HepG2 (cell line): ENCODE measurements around the gene CTTNBP2NL. TPM values are rescaled to one million over a fixed set of nuclear protein-coding genes. Genes with fewer than 3 reads are reported as not detected.

Experiments used
- CCDC6 ChIP-seq: sonication (generic); formaldehyde crosslinking; IDR thresholded peaks from 2 replicates; pipeline ENCODE4 v1.8.1; 2022; ENCODE audit warnings: mild to moderate bottlenecking, missing genetic modification reagents, moderate library complexity
- GABPB1 ChIP-seq: IDR thresholded peaks from 2 replicates; pipeline ENCODE4 v1.6.1; 2016; ENCODE audit warnings: mild to moderate bottlenecking, missing genetic modification reagents, moderate library complexity, missing compliant biosample characterization
- KAT8 ChIP-seq: IDR thresholded peaks from 2 replicates; pipeline ENCODE4 v1.6.1; 2016; ENCODE audit warnings: missing genetic modification reagents, missing compliant biosample characterization
- SATB2 ChIP-seq: sonication (generic); formaldehyde crosslinking; IDR thresholded peaks from 2 replicates; pipeline ENCODE4 v1.5.0; 2020; ENCODE audit warnings: missing genetic modification reagents
- SOX13 ChIP-seq, 3 experiments: fragments of 450-650 bp in 1 of 3; sonication (generic) in 1 of 3; formaldehyde crosslinking in 1 of 3; IDR thresholded peaks in 2 of 3; conservative IDR thresholded peaks in 1 of 3; 2 replicates each; pipeline versions ENCODE4 v1.5.0 to v1.6.1; 2016 to 2020; ENCODE audit warnings: antibody characterized with exemption in 1 of 3, mild to moderate bottlenecking in 1 of 3, missing compliant biosample characterization in 1 of 3, missing genetic modification reagents in 1 of 3, moderate library complexity in 1 of 3
- TFDP1 ChIP-seq: IDR thresholded peaks from 2 replicates; pipeline ENCODE4 v1.6.1; 2016; ENCODE audit warnings: missing compliant biosample characterization, missing genetic modification reagents, borderline replicate concordance
- TRIM22 ChIP-seq: fragments of 450-650 bp; IDR thresholded peaks from 2 replicates; pipeline ENCODE4 v1.6.1; 2017
- ZBTB1 ChIP-seq: sonication (generic); formaldehyde crosslinking; IDR thresholded peaks from 2 replicates; pipeline ENCODE4 v1.4.0; 2020; ENCODE audit warnings: missing genetic modification reagents, borderline replicate concordance
- ZBTB37 ChIP-seq: sonication (generic); formaldehyde crosslinking; IDR thresholded peaks from 2 replicates; pipeline ENCODE4 v1.4.0; 2020; ENCODE audit warnings: mild to moderate bottlenecking, missing genetic modification reagents
- ZGPAT ChIP-seq: IDR thresholded peaks from 2 replicates; pipeline ENCODE4 v1.6.1; 2016; ENCODE audit warnings: mild to moderate bottlenecking
- ZNF235 ChIP-seq: sonication (generic); formaldehyde crosslinking; IDR thresholded peaks from 2 replicates; pipeline ENCODE4 v1.8.1; 2023; ENCODE audit warnings: mild to moderate bottlenecking, missing genetic modification reagents, borderline replicate concordance
- ZNF484 ChIP-seq: sonication (generic); formaldehyde crosslinking; IDR thresholded peaks from 2 replicates; pipeline ENCODE4 v1.5.1; 2020; ENCODE audit warnings: mild to moderate bottlenecking, low read depth, missing genetic modification reagents, borderline replicate concordance
- ZNF589 ChIP-seq: sonication (generic); formaldehyde crosslinking; conservative IDR thresholded peaks from 2 replicates; pipeline ENCODE4 v1.8.0; 2022; ENCODE audit warnings: mild to moderate bottlenecking, moderate library complexity, missing genetic modification reagents
- ZNF598 ChIP-seq: sonication (generic); formaldehyde crosslinking; IDR thresholded peaks from 2 replicates; pipeline ENCODE4 v1.5.1; 2020; ENCODE audit warnings: mild to moderate bottlenecking, missing genetic modification reagents, borderline replicate concordance
- polyA plus RNA-seq, 8 experiments: library from polyadenylated mRNA; depleted of rRNA in 3 of 8; stranded (reverse) in 7 of 8; unstranded in 1 of 8; fragments of >200 nt; fragmentation: Illumina TruSeq in 4 of 8; extraction: Trizol in 4 of 8; gene quantifications; 2 replicates each; pipeline versions ENCODE4 v1.2.1 to v1.2.3, GENCODE V29; 2011 to 2016; ENCODE audit warnings: low read depth in 4 of 8, missing spikeins in 1 of 8, mixed read lengths in 1 of 8; ENCODE audit not compliant: insufficient read depth in 1 of 8
- total RNA-seq, 5 experiments: library from RNA; depleted of rRNA; stranded (reverse); fragments of >200 nt; fragmentation: Illumina TruSeq; extraction: Trizol; gene quantifications; 2 replicates each; pipeline ENCODE4 v1.2.3, GENCODE V29; 2016; ENCODE audit warnings: low read depth in 1 of 5
- TF ChIP-seq, protein P1 (sequence below): sonication (generic); formaldehyde crosslinking; IDR thresholded peaks from 2 replicates; pipeline ENCODE4 v1.4.0; 2020; ENCODE audit warnings: mild to moderate bottlenecking, missing genetic modification reagents
- TF ChIP-seq, protein P2 (sequence below): sonication (generic); formaldehyde crosslinking; IDR thresholded peaks from 2 replicates; pipeline ENCODE4 v1.8.0; 2022; ENCODE audit warnings: low read depth, missing genetic modification reagents
- TF ChIP-seq, protein P3 (sequence below): sonication (generic); formaldehyde crosslinking; IDR thresholded peaks from 2 replicates; pipeline ENCODE4 v1.5.1; 2020; ENCODE audit warnings: missing genetic modification reagents, mild to moderate bottlenecking, borderline replicate concordance

CTTNBP2NL gene
- total and polyA plus RNA-seq, 2 of the 13 experiments (the other 11 are each of a cell fraction or from before 2014, with no cell fraction given), result 2.1 to 4.1 TPM

DNA sequence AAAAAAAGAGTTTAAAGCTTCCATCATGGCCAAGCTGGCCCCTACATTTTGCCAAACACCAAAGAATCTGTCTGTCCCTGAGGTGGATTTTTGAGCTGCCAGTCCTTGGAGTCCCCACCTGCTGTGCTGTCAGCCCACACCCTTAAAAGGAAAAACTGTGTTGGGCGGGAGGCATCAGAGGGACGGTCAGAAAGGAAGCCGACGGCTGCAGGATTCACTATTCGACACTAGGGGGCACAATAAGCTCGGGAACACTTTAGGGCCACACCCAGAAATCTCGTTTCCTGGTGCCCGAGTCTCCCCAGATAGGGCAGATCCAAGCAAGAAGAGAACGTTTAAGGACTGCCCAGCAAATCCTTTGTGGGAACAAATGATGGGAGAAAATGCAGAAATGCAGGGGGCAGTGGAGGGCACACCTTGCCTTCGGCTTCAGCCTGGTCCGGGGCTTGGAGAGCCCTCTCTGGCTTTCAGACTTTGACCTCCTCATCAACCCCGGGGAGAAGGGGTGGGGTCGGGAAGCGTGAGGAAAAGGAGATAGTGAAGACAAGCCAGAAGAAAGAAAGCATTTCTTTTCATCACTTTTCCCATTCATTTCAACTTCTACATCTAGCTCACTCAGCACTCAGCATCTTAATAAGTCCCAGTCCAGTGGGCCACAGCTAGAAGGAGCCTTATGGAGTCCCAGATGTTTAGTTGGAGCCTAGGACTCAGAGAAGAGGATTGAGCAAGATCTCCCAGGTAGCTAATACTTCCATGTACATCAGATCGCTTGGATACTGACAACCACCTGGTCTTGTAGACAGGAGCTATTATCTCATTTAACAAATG lies 5.0 kb upstream of the CTTNBP2NL start (continued):
- TF ChIP-seq SOX13 (IDR thresholded peaks at IDR 0.05), result no peak
- no peak for TF ChIP-seq SOX13 (CRISPR knock-in tag; conservative IDR thresholded peaks at IDR 0.05 in 1 of 2, IDR thresholded peaks at IDR 0.05 in 1 of 2)
- TF ChIP-seq ZNF589 (CRISPR knock-in tag), result no peak
- TF ChIP-seq ZBTB1 (CRISPR knock-in tag), result no peak
- no peak for TF ChIP-seq TRIM22
- no peak for TF ChIP-seq ZBTB37 (CRISPR knock-in tag)
- TF ChIP-seq TFDP1, result peak; percentile 51; the same call in 1 of the 2 replicates
- TF ChIP-seq, protein P1, sequence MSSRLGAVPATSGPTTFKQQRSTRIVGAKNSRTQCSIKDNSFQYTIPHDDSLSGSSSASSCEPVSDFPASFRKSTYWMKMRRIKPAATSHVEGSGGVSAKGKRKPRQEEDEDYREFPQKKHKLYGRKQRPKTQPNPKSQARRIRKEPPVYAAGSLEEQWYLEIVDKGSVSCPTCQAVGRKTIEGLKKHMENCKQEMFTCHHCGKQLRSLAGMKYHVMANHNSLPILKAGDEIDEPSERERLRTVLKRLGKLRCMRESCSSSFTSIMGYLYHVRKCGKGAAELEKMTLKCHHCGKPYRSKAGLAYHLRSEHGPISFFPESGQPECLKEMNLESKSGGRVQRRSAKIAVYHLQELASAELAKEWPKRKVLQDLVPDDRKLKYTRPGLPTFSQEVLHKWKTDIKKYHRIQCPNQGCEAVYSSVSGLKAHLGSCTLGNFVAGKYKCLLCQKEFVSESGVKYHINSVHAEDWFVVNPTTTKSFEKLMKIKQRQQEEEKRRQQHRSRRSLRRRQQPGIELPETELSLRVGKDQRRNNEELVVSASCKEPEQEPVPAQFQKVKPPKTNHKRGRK (CRISPR knock-in tag), result no peak
- no peak for TF ChIP-seq ZNF235 (CRISPR knock-in tag)
- no peak for TF ChIP-seq ZGPAT
- TF ChIP-seq GABPB1, result peak; percentile 26; the same call in 1 of the 2 replicates
- TF ChIP-seq, protein P2, sequence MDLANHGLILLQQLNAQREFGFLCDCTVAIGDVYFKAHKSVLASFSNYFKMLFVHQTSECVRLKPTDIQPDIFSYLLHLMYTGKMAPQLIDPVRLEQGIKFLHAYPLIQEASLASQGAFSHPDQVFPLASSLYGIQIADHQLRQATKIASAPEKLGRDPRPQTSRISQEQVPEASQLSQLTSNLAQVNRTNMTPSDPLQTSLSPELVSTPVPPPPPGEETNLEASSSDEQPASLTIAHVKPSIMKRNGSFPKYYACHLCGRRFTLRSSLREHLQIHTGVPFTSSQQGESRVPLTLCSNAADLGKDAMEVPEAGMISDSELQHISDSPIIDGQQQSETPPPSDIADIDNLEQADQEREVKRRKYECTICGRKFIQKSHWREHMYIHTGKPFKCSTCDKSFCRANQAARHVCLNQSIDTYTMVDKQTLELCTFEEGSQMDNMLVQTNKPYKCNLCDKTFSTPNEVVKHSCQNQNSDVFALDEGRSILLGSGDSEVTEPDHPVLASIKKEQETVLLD (CRISPR knock-in tag), result no peak
- TF ChIP-seq ZNF484 (CRISPR knock-in tag), result no peak
- TF ChIP-seq KAT8 (CRISPR knock-in tag), result peak; percentile 47
- no peak for TF ChIP-seq ZNF598
- TF ChIP-seq, protein P3, sequence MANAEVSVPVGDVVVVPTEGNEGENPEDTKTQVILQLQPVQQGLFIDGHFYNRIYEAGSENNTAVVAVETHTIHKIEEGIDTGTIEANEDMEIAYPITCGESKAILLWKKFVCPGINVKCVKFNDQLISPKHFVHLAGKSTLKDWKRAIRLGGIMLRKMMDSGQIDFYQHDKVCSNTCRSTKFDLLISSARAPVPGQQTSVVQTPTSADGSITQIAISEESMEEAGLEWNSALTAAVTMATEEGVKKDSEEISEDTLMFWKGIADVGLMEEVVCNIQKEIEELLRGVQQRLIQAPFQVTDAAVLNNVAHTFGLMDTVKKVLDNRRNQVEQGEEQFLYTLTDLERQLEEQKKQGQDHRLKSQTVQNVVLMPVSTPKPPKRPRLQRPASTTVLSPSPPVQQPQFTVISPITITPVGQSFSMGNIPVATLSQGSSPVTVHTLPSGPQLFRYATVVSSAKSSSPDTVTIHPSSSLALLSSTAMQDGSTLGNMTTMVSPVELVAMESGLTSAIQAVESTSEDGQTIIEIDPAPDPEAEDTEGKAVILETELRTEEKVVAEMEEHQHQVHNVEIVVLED (CRISPR knock-in tag), result no peak
- TF ChIP-seq CCDC6, result no peak
- no peak for TF ChIP-seq SATB2 (CRISPR knock-in tag)
